Peyer's patch (tissue), 4 donors: Measurements from ENCODE around the gene LRGUK.

ENCODE experiments used
- POLR2A ChIP-seq, 2 donors: fragments of 450-650 bp; IDR thresholded peaks; one replicate each; pipeline ENCODE4 v1.5.1; 2017; ENCODE audit warnings: antibody characterized with exemption in 2 of 2, mild to moderate bottlenecking in 2 of 2, moderate library complexity in 2 of 2
- TF ChIP-seq, protein P1 (sequence below), 6 experiments: fragments of 450-650 bp in 4 of 6; fragments of 200-600 bp in 2 of 6; sonication (generic) in 1 of 6; IDR thresholded peaks; one replicate each; pipeline ENCODE4 v1.5.1; 2017 to 2019; ENCODE audit warnings: antibody characterized with exemption in 6 of 6, mild to moderate bottlenecking in 3 of 6, moderate library complexity in 1 of 6

DNA sequence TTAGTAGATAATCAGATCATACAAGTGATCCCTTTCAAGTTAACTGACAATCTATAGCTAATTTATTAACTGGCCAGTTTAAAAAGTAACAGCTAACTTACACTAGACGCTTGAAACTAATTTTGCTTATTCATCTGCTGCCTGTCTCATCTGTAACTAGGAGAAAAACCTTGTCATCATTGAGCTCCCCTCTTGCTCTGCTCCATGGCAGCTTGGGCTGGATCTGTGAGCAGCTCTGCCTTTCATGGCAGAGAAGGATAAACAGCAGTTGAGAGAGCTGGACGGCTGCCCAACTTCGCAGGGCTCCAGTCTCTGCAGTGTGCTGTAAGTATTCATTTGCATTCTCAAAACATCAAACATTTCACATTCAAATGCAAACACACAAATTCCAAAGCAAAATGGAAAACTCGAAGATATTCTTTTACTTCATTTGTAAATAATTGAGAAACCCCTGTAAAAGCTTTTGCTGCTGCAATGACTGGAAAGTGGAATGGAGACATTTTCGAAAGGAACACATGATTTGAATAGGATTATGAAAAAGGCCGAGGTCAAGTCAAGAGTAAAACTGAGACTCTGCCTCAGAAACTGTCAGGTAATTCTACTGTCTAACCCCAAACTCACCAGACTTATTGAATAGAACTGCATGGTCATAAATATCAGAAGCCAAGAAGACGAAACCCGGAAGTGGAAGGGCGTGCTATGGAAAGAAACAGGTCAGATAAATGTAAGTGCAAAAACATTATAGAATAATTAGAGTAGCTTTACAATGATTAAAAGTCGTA is 172.0 kb downstream of the LRGUK start:
- TF ChIP-seq, protein P1, sequence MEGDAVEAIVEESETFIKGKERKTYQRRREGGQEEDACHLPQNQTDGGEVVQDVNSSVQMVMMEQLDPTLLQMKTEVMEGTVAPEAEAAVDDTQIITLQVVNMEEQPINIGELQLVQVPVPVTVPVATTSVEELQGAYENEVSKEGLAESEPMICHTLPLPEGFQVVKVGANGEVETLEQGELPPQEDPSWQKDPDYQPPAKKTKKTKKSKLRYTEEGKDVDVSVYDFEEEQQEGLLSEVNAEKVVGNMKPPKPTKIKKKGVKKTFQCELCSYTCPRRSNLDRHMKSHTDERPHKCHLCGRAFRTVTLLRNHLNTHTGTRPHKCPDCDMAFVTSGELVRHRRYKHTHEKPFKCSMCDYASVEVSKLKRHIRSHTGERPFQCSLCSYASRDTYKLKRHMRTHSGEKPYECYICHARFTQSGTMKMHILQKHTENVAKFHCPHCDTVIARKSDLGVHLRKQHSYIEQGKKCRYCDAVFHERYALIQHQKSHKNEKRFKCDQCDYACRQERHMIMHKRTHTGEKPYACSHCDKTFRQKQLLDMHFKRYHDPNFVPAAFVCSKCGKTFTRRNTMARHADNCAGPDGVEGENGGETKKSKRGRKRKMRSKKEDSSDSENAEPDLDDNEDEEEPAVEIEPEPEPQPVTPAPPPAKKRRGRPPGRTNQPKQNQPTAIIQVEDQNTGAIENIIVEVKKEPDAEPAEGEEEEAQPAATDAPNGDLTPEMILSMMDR (IDR thresholded peaks at IDR 0.05) = no peak
- TF ChIP-seq POLR2A (IDR thresholded peaks at IDR 0.05) = no peak
